Stimulated activated CD8-positive, alpha-beta memory T cell treated with anti-CD3 and anti-CD28 coated beads, Interleukin-2, amount 100 ng/mL, for 48 hours (primary cell): ENCODE measurements around the gene QSOX2.

Experiments
- DNase-seq, 2 donors: peaks; one replicate each; pipeline ENCODE4 v3.0.0-alpha.2; 2020; ENCODE audit warnings: low read depth in 2 of 2

The QSOX2 gene

GRCh38 chr9:136222906-136223285, 22.7 kb downstream of the QSOX2 start:
- no peak for DNase-seq

- DNase-seq = no peak
These were observed 23.3 kb downstream of the QSOX2 start for GRCh38 chr9:136222166-136222905.

GRCh38 chr9:136220017-136220729, 25.4 kb downstream of the QSOX2 start:
- no peak for DNase-seq

- no peak for DNase-seq
These were observed 26.3 kb downstream of the QSOX2 start for GRCh38 chr9:136219276-136219675.

- no peak for DNase-seq
These were observed 26.9 kb downstream of the QSOX2 start for GRCh38 chr9:136218673-136219072.

GRCh38 chr9:136218271-136218670, 27.3 kb downstream of the QSOX2 start:
- DNase-seq = no peak

- DNase-seq = no peak
These were observed 28.9 kb downstream of the QSOX2 start for GRCh38 chr9:136216541-136217244.

- no peak for DNase-seq
These were observed 31.9 kb downstream of the QSOX2 start for GRCh38 chr9:136213733-136214132.

GRCh38 chr9:136212345-136212950, 33.2 kb downstream of the QSOX2 start:
- DNase-seq = no peak

GRCh38 chr9:136211441-136212344, 33.9 kb downstream of the QSOX2 start:
- DNase-seq = no peak

GRCh38 chr9:136211006-136211405, 34.6 kb downstream of the QSOX2 start:
- DNase-seq = no peak

- DNase-seq = no peak
These were observed 35.3 kb downstream of the QSOX2 start for GRCh38 chr9:136210276-136210675.

- no peak for DNase-seq
These were observed 35.8 kb downstream of the QSOX2 start for GRCh38 chr9:136209786-136210185.

GRCh38 chr9:136209232-136209631, 36.4 kb downstream of the QSOX2 start:
- no peak for DNase-seq

- DNase-seq = no peak
These were observed 36.9 kb downstream of the QSOX2 start for GRCh38 chr9:136208675-136209074.

GRCh38 chr9:136207616-136208015, 38.0 kb downstream of the QSOX2 start:
- no peak for DNase-seq

GRCh38 chr9:136206602-136207275, 38.9 kb downstream of the QSOX2 start:
- no peak for DNase-seq

GRCh38 chr9:136205707-136205992, 40.0 kb downstream of the QSOX2 start:
- no peak for DNase-seq

- no peak for DNase-seq
These were observed 40.5 kb downstream of the QSOX2 start, which contains the start of gene LHX3 for GRCh38 chr9:136204838-136205706. Gene LHX3, minus strand, starts transcription at chr9:136205128. Its CDS starts 116 bp downstream, at chr9:136205012.
